Endothelial cell of umbilical vein (primary cell): Measurements from ENCODE around the gene MGME1.

ENCODE experiments used
- EZH2 ChIP-seq: IDR thresholded peaks from 2 replicates; pipeline ENCODE4 v1.6.1; 2012; ENCODE audit warnings: borderline replicate concordance, low read depth, mild to moderate bottlenecking, moderate library complexity, low read length, inconsistent platforms; ENCODE audit not compliant: severe bottlenecking
- GATA2 ChIP-seq: IDR thresholded peaks from 2 replicates; pipeline ENCODE4 v1.7.0; 2011; ENCODE audit warnings: low read depth, mild to moderate bottlenecking, moderate library complexity, mixed read lengths, low read length; ENCODE audit not compliant: insufficient read length, insufficient read depth
- TF ChIP-seq, protein P1 (sequence below), 2 donors: IDR thresholded peaks; 1 replicate in 1 of 2; 2 replicates in 1 of 2; pipeline ENCODE4 v1.5.1; 2011; ENCODE audit warnings: low read length in 2 of 2, mild to moderate bottlenecking in 2 of 2, moderate library complexity in 2 of 2, control low read depth in 1 of 2, inconsistent platforms in 1 of 2, low read depth in 1 of 2; ENCODE audit not compliant: insufficient read depth in 1 of 2; ENCODE audit errors: extremely low read depth in 1 of 2

- TF ChIP-seq, protein P1, sequence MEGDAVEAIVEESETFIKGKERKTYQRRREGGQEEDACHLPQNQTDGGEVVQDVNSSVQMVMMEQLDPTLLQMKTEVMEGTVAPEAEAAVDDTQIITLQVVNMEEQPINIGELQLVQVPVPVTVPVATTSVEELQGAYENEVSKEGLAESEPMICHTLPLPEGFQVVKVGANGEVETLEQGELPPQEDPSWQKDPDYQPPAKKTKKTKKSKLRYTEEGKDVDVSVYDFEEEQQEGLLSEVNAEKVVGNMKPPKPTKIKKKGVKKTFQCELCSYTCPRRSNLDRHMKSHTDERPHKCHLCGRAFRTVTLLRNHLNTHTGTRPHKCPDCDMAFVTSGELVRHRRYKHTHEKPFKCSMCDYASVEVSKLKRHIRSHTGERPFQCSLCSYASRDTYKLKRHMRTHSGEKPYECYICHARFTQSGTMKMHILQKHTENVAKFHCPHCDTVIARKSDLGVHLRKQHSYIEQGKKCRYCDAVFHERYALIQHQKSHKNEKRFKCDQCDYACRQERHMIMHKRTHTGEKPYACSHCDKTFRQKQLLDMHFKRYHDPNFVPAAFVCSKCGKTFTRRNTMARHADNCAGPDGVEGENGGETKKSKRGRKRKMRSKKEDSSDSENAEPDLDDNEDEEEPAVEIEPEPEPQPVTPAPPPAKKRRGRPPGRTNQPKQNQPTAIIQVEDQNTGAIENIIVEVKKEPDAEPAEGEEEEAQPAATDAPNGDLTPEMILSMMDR (IDR thresholded peaks at IDR 0.05; ENCODE audit: extremely low read depth in 1 of 2, insufficient read depth in 1 of 2, low read depth in 1 of 2, low read length in 2 of 2), result no peak
- TF ChIP-seq GATA2, result no peak
- no peak for TF ChIP-seq EZH2
Observed at GRCh38 chr20:18016772-18017171, 48.0 kb downstream of the MGME1 start.
